Measurements from ENCODE around the gene NAV2.

The NAV2 gene

DNA sequence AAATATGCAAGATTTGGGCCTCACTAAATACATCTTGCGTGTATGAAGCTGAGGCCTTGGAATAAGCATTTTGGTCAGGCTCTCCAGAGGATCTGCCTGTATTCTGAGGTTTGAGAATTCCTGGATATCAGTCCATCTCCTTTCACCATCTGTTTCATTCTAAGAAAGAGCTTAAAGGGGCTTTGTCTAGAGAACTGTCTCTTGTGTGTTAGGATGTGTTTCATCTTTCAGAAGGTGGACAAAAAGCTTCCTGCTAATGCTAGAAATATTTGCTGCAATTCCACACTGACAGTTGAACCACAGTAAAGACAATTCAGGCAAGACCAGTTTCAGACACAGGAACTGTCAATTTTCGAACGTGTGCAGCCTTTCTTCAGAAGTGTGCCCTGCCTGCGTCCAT, 262.2 kb downstream of the NAV2 start:
- Histone ChIP-seq H3K9me3 (ENCODE audit: low read depth, low read length) (no peaks in the 10 kb centered on the region), H3K9ac (ENCODE audit: insufficient read length) (no peak overlapping the region), H3K27ac (no peak overlapping the region), H3K36me3 (ENCODE audit: insufficient read depth, low read length) (no peaks in the 10 kb centered on the region), H3K4me3 (no peak overlapping the region)
- no peak for DNase-seq (ENCODE audit: low read depth, low spot score)
- no peak for TF ChIP-seq FOXP2 (optimal IDR thresholded peaks at IDR 0.05; ENCODE audit: control extremely low read depth, extremely low read length, insufficient read depth)
- TF ChIP-seq EZH2 (IDR thresholded peaks at IDR 0.05), result no peak
- no peak for TF ChIP-seq POLR2AphosphoS5 (IDR thresholded peaks at IDR 0.05; ENCODE audit: borderline replicate concordance, low read depth, low read length)

- TF ChIP-seq POLR2AphosphoS5 (IDR thresholded peaks at IDR 0.05; ENCODE audit: borderline replicate concordance, low read depth, low read length) (no peak), EZH2 (IDR thresholded peaks at IDR 0.05) (no peak), FOXP2 (optimal IDR thresholded peaks at IDR 0.05; ENCODE audit: control extremely low read depth, extremely low read length, insufficient read depth) (no peak)
- H3K9ac ChIP-seq (ENCODE audit: insufficient read length), result no peak overlapping the region
- H3K27ac ChIP-seq, result no peak overlapping the region
- no peaks in the 10 kb centered on the region for H3K9me3 ChIP-seq (ENCODE audit: low read depth, low read length)
- no peak overlapping the region for H3K4me3 ChIP-seq
- no peak for DNase-seq (ENCODE audit: low read depth, low spot score)
- no peaks in the 10 kb centered on the region for H3K36me3 ChIP-seq (ENCODE audit: insufficient read depth, low read length)
Observed at GRCh38 chr11:19975414-19975990, 262.9 kb downstream of the NAV2 start.

DNA sequence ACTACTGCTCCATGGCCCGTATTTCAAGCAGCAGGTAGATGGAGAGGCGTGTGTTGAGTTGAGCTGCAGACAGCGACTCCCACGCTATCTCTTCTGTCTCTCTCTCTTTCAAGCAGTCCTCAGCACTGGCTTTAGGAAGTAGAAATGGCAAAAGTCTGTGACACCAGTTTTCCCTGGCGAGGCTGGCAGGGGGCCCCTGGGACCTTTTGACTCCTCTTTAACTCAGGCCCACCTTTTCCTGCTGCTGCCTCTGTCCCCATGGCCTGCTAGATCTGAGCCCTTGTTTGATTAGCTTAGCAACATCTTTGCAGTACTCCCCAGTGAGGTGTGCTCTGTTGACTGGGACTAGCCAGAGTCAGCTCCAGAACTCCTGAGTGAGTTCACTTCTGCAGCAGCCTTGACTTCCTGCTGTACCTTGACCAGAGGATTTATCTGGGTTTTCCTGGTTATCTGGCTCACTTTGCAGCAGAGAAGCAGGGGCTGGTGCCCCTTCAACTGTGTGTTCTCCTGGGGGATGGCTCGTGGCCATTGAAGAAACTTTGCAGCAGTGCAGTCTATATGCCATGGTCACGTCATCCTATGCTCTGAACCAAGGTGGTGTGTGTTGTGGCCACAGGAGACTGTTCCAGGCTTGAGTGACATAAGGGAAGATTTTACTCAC, 263.8 kb downstream of the NAV2 start:
- H3K36me3 ChIP-seq (ENCODE audit: insufficient read depth, low read length), result no peaks in the 10 kb centered on the region
- no peak overlapping the region for H3K27ac ChIP-seq
- no peaks in the 10 kb centered on the region for H3K9me3 ChIP-seq (ENCODE audit: low read depth, low read length)
- H3K9ac ChIP-seq (ENCODE audit: insufficient read length), result no peak overlapping the region
- DNase-seq (ENCODE audit: low read depth, low spot score), result no peak
- H3K4me3 ChIP-seq, result no peak overlapping the region
- TF ChIP-seq FOXP2 (optimal IDR thresholded peaks at IDR 0.05; ENCODE audit: control extremely low read depth, extremely low read length, insufficient read depth), result no peak
- TF ChIP-seq EZH2 (IDR thresholded peaks at IDR 0.05), result no peak
- no peak for TF ChIP-seq POLR2AphosphoS5 (IDR thresholded peaks at IDR 0.05; ENCODE audit: borderline replicate concordance, low read depth, low read length)

- TF ChIP-seq EZH2 (IDR thresholded peaks at IDR 0.05) (no peak), FOXP2 (optimal IDR thresholded peaks at IDR 0.05; ENCODE audit: control extremely low read depth, extremely low read length, insufficient read depth) (no peak), POLR2AphosphoS5 (IDR thresholded peaks at IDR 0.05; ENCODE audit: borderline replicate concordance, low read depth, low read length) (no peak)
- Histone ChIP-seq H3K4me3 (no peak overlapping the region), H3K9ac (ENCODE audit: insufficient read length) (no peak overlapping the region), H3K9me3 (ENCODE audit: low read depth, low read length) (no peaks in the 10 kb centered on the region), H3K27ac (no peak overlapping the region), H3K36me3 (ENCODE audit: insufficient read depth, low read length) (no peaks in the 10 kb centered on the region)
- DNase-seq (ENCODE audit: low read depth, low spot score), result no peak
Observed at GRCh38 chr11:19977941-19978340, 265.3 kb downstream of the NAV2 start.

- TF ChIP-seq EZH2 (IDR thresholded peaks at IDR 0.05) (no peak), POLR2AphosphoS5 (IDR thresholded peaks at IDR 0.05; ENCODE audit: borderline replicate concordance, low read depth, low read length) (no peak), FOXP2 (optimal IDR thresholded peaks at IDR 0.05; ENCODE audit: control extremely low read depth, extremely low read length, insufficient read depth) (no peak)
- Histone ChIP-seq H3K27ac (no peak overlapping the region), H3K4me3 (no peak overlapping the region), H3K9ac (ENCODE audit: insufficient read length) (no peak overlapping the region), H3K36me3 (ENCODE audit: insufficient read depth, low read length) (no peaks in the 10 kb centered on the region), H3K9me3 (ENCODE audit: low read depth, low read length) (no peaks in the 10 kb centered on the region)
- DNase-seq (ENCODE audit: low read depth, low spot score), result no peak
Observed at GRCh38 chr11:19978668-19979518, 266.3 kb downstream of the NAV2 start.

- no peak overlapping the region for H3K27ac ChIP-seq
- H3K9ac ChIP-seq (ENCODE audit: insufficient read length), result no peak overlapping the region
- no peak for DNase-seq (ENCODE audit: low read depth, low spot score)
- H3K9me3 ChIP-seq (ENCODE audit: low read depth, low read length), result no peaks in the 10 kb centered on the region
- no peak overlapping the region for H3K4me3 ChIP-seq
- TF ChIP-seq POLR2AphosphoS5 (IDR thresholded peaks at IDR 0.05; ENCODE audit: borderline replicate concordance, low read depth, low read length), result no peak
- H3K36me3 ChIP-seq (ENCODE audit: insufficient read depth, low read length), result no peaks in the 10 kb centered on the region
Observed at GRCh38 chr11:19979519-19979845, 266.8 kb downstream of the NAV2 start.

GRCh38 chr11:19980388-19980787, 267.8 kb downstream of the NAV2 start:
- no peak for TF ChIP-seq FOXP2 (optimal IDR thresholded peaks at IDR 0.05; ENCODE audit: control extremely low read depth, extremely low read length, insufficient read depth)
- no peak for TF ChIP-seq EZH2 (IDR thresholded peaks at IDR 0.05)
- TF ChIP-seq POLR2AphosphoS5 (IDR thresholded peaks at IDR 0.05; ENCODE audit: borderline replicate concordance, low read depth, low read length), result no peak
- Histone ChIP-seq H3K4me3 (no peak overlapping the region), H3K9me3 (ENCODE audit: low read depth, low read length) (no peaks in the 10 kb centered on the region), H3K36me3 (ENCODE audit: insufficient read depth, low read length) (no peaks in the 10 kb centered on the region), H3K9ac (ENCODE audit: insufficient read length) (no peak overlapping the region), H3K27ac (no peak overlapping the region)
- no peak for DNase-seq (ENCODE audit: low read depth, low spot score)

DNA sequence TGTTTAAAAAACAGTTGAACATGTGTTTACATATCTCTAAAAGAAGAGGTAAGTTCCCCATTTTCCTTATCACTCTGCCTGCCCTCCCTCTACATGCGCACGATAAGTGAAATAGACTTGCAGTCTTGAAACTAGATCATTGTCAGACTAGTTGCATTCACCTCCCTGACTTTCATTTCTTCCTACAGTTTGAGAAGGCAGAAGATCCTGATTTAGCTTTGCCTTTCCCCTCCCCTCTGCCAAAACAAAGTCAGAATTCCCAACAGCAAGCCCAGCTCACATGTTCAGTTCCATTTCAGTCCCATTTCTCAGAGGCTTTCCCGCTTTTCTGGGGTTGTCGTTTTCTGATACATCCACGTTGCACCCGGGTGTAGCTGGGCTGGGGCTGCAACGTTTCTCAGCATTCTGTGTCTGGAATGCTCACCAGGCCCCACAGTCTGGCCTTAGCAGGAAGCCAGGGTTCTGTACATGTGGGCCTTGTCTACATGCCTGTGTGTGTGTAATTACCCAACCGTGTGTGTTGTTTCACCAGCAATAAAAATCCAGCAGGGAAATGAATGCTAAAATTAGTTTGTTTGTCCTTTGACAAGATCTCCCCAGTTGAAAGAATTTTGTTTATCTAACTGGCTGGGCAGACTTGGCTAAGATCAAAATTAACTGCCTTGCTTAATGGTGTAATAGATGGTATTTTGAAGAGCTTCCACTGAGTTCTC, 268.5 kb downstream of the NAV2 start:
- no peak overlapping the region for H3K27ac ChIP-seq
- no peaks in the 10 kb centered on the region for H3K9me3 ChIP-seq (ENCODE audit: low read depth, low read length)
- no peak for TF ChIP-seq POLR2AphosphoS5 (IDR thresholded peaks at IDR 0.05; ENCODE audit: borderline replicate concordance, low read depth, low read length)
- TF ChIP-seq FOXP2 (optimal IDR thresholded peaks at IDR 0.05; ENCODE audit: control extremely low read depth, extremely low read length, insufficient read depth), result no peak
- TF ChIP-seq EZH2 (IDR thresholded peaks at IDR 0.05), result no peak
- H3K36me3 ChIP-seq (ENCODE audit: insufficient read depth, low read length), result no peaks in the 10 kb centered on the region
- no peak overlapping the region for H3K4me3 ChIP-seq
- H3K9ac ChIP-seq (ENCODE audit: insufficient read length), result no peak overlapping the region
- DNase-seq (ENCODE audit: low read depth, low spot score), result no peak

Measured in SK-N-MC (cell line).